ENCODE results near the gene ASNSD1. TPM values are rescaled to one million over a fixed set of nuclear protein-coding genes. Genes with fewer than 3 reads are reported as not detected.

ASNSD1 gene
- total and polyA plus RNA-seq, 4 donors: 28.0 to 55.8 (median 30.1) TPM

GRCh38 chr2:189627789-189628188 lies 33.5 kb upstream of the ASNSD1 start:
- H3K4me3 ChIP-seq: no peak overlapping the region
- no peaks in the 10 kb centered on the region for H3K27me3 ChIP-seq (ENCODE audit: control insufficient read depth in 3 of 3, insufficient read depth in 3 of 3, low read length in 2 of 3)
- no peaks in the 10 kb centered on the region for H3K36me3 ChIP-seq (ENCODE audit: control insufficient read depth in 4 of 4, insufficient read depth in 4 of 4, low read length in 4 of 4)
- DNase-seq: no peak
- H3K4me1 ChIP-seq (ENCODE audit: control insufficient read depth in 5 of 5, insufficient read depth in 5 of 5, low read length in 5 of 5): peaks cover 0 to 14% (median 4%) of the 10 kb centered on the region in 5 donors
- no peak for ATAC-seq (ENCODE audit: insufficient read depth, low FRiP score)
- H3K27ac ChIP-seq (ENCODE audit: low read depth in 1 of 2, low read length in 1 of 2): no peak overlapping the region
- H3K9ac ChIP-seq (ENCODE audit: insufficient read depth in 1 of 2, low read length in 2 of 2): no peak overlapping the region
- TF ChIP-seq, protein P1, sequence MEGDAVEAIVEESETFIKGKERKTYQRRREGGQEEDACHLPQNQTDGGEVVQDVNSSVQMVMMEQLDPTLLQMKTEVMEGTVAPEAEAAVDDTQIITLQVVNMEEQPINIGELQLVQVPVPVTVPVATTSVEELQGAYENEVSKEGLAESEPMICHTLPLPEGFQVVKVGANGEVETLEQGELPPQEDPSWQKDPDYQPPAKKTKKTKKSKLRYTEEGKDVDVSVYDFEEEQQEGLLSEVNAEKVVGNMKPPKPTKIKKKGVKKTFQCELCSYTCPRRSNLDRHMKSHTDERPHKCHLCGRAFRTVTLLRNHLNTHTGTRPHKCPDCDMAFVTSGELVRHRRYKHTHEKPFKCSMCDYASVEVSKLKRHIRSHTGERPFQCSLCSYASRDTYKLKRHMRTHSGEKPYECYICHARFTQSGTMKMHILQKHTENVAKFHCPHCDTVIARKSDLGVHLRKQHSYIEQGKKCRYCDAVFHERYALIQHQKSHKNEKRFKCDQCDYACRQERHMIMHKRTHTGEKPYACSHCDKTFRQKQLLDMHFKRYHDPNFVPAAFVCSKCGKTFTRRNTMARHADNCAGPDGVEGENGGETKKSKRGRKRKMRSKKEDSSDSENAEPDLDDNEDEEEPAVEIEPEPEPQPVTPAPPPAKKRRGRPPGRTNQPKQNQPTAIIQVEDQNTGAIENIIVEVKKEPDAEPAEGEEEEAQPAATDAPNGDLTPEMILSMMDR (IDR thresholded peaks at IDR 0.05; ENCODE audit: control extremely low read depth, extremely low read depth): no peak
- WGBS, 2 donors: 95% methylated on average over 1 of the region's 1 CpG
- H3K9me3 ChIP-seq (ENCODE audit: control insufficient read depth in 4 of 4, insufficient read depth in 3 of 4, low read length in 3 of 4): no peaks in the 10 kb centered on the region

GRCh38 chr2:189628817-189629530 lies 32.3 kb upstream of the ASNSD1 start:
- H3K9me3 ChIP-seq (ENCODE audit: control insufficient read depth in 4 of 4, insufficient read depth in 3 of 4, low read length in 3 of 4): no peaks in the 10 kb centered on the region
- no peak overlapping the region for H3K4me3 ChIP-seq
- DNase-seq (peak in 1 of 3 donors; percentile 42), ATAC-seq (ENCODE audit: insufficient read depth, low FRiP score) (no peak)
- H3K36me3 ChIP-seq (ENCODE audit: control insufficient read depth in 4 of 4, insufficient read depth in 4 of 4, low read length in 4 of 4): no peaks in the 10 kb centered on the region
- WGBS, 2 donors: 90 to 96% methylated on average over 9 of the region's 9 CpGs
- H3K27me3 ChIP-seq (ENCODE audit: control insufficient read depth in 3 of 3, insufficient read depth in 3 of 3, low read length in 2 of 3): no peaks in the 10 kb centered on the region
- H3K27ac ChIP-seq (ENCODE audit: low read depth in 1 of 2, low read length in 1 of 2): no peak overlapping the region
- H3K4me1 ChIP-seq (ENCODE audit: control insufficient read depth in 5 of 5, insufficient read depth in 5 of 5, low read length in 5 of 5): peaks cover 0 to 14% (median 4%) of the 10 kb centered on the region in 5 donors
- TF ChIP-seq, protein P1 (IDR thresholded peaks at IDR 0.05; ENCODE audit: control extremely low read depth, extremely low read depth): no peak
- peak overlapping the region in 1 of 2 donors; percentile 14 for H3K9ac ChIP-seq (ENCODE audit: insufficient read depth in 1 of 2, low read length in 2 of 2)

- H3K27ac ChIP-seq (ENCODE audit: low read depth in 1 of 2, low read length in 1 of 2): no peak overlapping the region
- ATAC-seq (ENCODE audit: insufficient read depth, low FRiP score): no peak
Observed at GRCh38 chr2:189629531-189630453, 31.5 kb upstream of the ASNSD1 start.

More at GRCh38 chr2:189629531-189630453, 31.5 kb upstream of the ASNSD1 start:
- Histone ChIP-seq H3K9me3 (ENCODE audit: control insufficient read depth in 4 of 4, insufficient read depth in 3 of 4, low read length in 3 of 4) (no peaks in the 10 kb centered on the region), H3K9ac (ENCODE audit: insufficient read depth in 1 of 2, low read length in 2 of 2) (peak overlapping the region in 1 of 2 donors; percentile 14), H3K27me3 (ENCODE audit: control insufficient read depth in 3 of 3, insufficient read depth in 3 of 3, low read length in 2 of 3) (no peaks in the 10 kb centered on the region), H3K36me3 (ENCODE audit: control insufficient read depth in 4 of 4, insufficient read depth in 4 of 4, low read length in 4 of 4) (no peaks in the 10 kb centered on the region), H3K4me3 (no peak overlapping the region), H3K4me1 (ENCODE audit: control insufficient read depth in 5 of 5, insufficient read depth in 5 of 5, low read length in 5 of 5) (peaks cover 0 to 14% (median 3%) of the 10 kb centered on the region in 5 donors)
- DNase-seq: peak; percentile 41 to 95 (median 94)
- WGBS, 2 donors: 66 to 73% methylated on average over 10 of the region's 10 CpGs
- TF ChIP-seq, protein P1 (IDR thresholded peaks at IDR 0.05; ENCODE audit: control extremely low read depth, extremely low read depth): no peak

All from lung (tissue), 12 donors.